NT2/D1 (cell line): ENCODE results near the gene ZSCAN21.

Experiments
- YY1 ChIP-seq: IDR thresholded peaks from 2 replicates; pipeline ENCODE4 v1.6.1; 2011; ENCODE audit not compliant: insufficient read length, insufficient read depth
- ZNF274 ChIP-seq: IDR thresholded peaks from 2 replicates; pipeline ENCODE4 v1.6.1; 2011; ENCODE audit warnings: mild to moderate bottlenecking, low read depth, low read length

- TF ChIP-seq ZNF274 (no peak), YY1 (no peak)
Observed at GRCh38 chr7:100029596-100029995, 20.0 kb upstream of the ZSCAN21 start.
